ENCODE measurements around the gene SMIM5. TPM values are rescaled to one million over a fixed set of nuclear protein-coding genes. Genes with fewer than 3 reads are reported as not detected.

The SMIM5 gene
- polyA plus RNA-seq, 1 experiment = not detected

GRCh38 chr17:75642784-75643642 is 9.8 kb downstream of the SMIM5 start:
- no peak for DNase-seq (ENCODE audit: low read depth)
- ChIA-PET POLR2A (interaction anchor here (0.6 kb wide), 1 partner anchor 167 kb away, joined by 30 read pairs; no protein-coding TSS in a partner anchor), CTCF (interaction anchor here (0.6 to 7.7 kb wide), 4 partner anchors 10 to 106 kb away, joined by 3 to 96 read pairs (median 16); partner anchors contain the start of gene SMIM5)
- no peak overlapping the region for H3K4me3 ChIP-seq (ENCODE audit: low read depth, low read length)
- TF ChIP-seq CTCF (IDR thresholded peaks at IDR 0.05; ENCODE audit: insufficient read depth, low read depth, low read length) = no peak
- peaks cover 1% of the 10 kb centered on the region; the same call in 1 of the 2 replicates for H3K36me3 ChIP-seq (ENCODE audit: control insufficient read depth, insufficient read depth, low read length)
- H3K27me3 ChIP-seq (ENCODE audit: control insufficient read depth, insufficient read depth, low read length) = no peaks in the 10 kb centered on the region

GRCh38 chr17:75643643-75644017 is 10.4 kb downstream of the SMIM5 start:
- Histone ChIP-seq H3K36me3 (ENCODE audit: control insufficient read depth, insufficient read depth, low read length) (peaks cover 1% of the 10 kb centered on the region; the same call in 1 of the 2 replicates), H3K27me3 (ENCODE audit: control insufficient read depth, insufficient read depth, low read length) (no peaks in the 10 kb centered on the region), H3K4me3 (ENCODE audit: low read depth, low read length) (no peak overlapping the region)
- TF ChIP-seq CTCF (IDR thresholded peaks at IDR 0.05; ENCODE audit: insufficient read depth, low read depth, low read length) = no peak
- ChIA-PET POLR2A (no interaction called here), CTCF (interaction anchor here (0.6 to 7.7 kb wide), 5 partner anchors 10 to 105 kb away, joined by 3 to 96 read pairs (median 14); partner anchors contain the start of gene SMIM5)
- no peak for DNase-seq (ENCODE audit: low read depth)

- ChIA-PET CTCF (interaction anchor here (0.9 to 7.7 kb wide), 5 partner anchors 8 to 102 kb away, joined by 4 to 96 read pairs (median 10); partner anchors contain the start of gene SMIM5), POLR2A (no interaction called here)
- H3K27me3 ChIP-seq (ENCODE audit: control insufficient read depth, insufficient read depth, low read length) = no peaks in the 10 kb centered on the region
- H3K4me3 ChIP-seq (ENCODE audit: low read depth, low read length) = no peak overlapping the region
- TF ChIP-seq CTCF (IDR thresholded peaks at IDR 0.05; ENCODE audit: insufficient read depth, low read depth, low read length) = no peak
- H3K36me3 ChIP-seq (ENCODE audit: control insufficient read depth, insufficient read depth, low read length) = peaks cover 5% of the 10 kb centered on the region
- no peak for DNase-seq (ENCODE audit: low read depth)
Measured at GRCh38 chr17:75645501-75645888, 12.3 kb downstream of the SMIM5 start.

DNA sequence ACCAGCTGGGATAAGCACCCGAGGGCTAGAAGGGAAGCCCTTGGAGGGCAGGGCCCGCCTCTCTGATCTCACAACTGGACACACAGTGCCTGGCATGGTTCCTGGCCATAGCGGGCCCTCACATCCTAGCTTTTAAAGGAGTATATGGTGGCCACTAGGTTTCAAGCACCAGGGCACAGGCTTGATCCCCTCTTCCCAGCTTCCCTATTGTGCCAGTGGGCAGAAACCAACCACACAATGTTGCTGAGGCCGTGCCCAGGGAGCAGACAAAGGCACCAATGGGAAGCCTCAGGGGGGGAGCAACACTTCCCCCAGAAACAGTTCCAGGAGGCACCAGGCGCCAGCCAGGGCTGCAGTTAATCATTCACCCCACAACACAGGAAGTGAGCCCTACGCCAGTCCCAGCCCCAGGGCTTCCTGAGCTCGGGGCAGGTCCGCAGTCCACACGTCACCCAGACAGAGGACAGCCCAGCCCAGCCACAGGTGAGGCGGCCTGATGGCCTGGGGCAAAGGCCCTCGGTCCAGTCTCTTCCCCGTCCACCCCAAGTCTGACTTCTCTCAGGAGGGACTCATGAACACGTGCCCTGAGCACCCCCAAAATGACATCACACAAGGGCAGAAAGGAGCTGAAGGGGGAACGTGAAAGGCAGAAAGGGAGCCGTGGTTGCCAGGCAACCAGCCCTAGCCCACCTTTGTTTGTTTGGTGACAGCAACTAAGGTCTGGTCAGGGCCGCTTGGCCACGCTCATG is 12.8 kb downstream of the SMIM5 start:
- no peak overlapping the region for H3K4me3 ChIP-seq (ENCODE audit: low read depth, low read length)
- CTCF ChIA-PET = interaction anchor here (0.8 to 7.7 kb wide), 5 partner anchors 7 to 104 kb away, joined by 4 to 96 read pairs (median 10); partner anchors contain the start of gene SMIM5
- POLR2A ChIA-PET = no interaction called here
- peaks cover 9% of the 10 kb centered on the region for H3K36me3 ChIP-seq (ENCODE audit: control insufficient read depth, insufficient read depth, low read length)
- TF ChIP-seq CTCF (IDR thresholded peaks at IDR 0.05; ENCODE audit: insufficient read depth, low read depth, low read length) = no peak
- no peak for DNase-seq (ENCODE audit: low read depth)
- no peaks in the 10 kb centered on the region for H3K27me3 ChIP-seq (ENCODE audit: control insufficient read depth, insufficient read depth, low read length)

GRCh38 chr17:75646638-75646992 is 13.4 kb downstream of the SMIM5 start:
- H3K27me3 ChIP-seq (ENCODE audit: control insufficient read depth, insufficient read depth, low read length) = no peaks in the 10 kb centered on the region
- ChIA-PET POLR2A (no interaction called here), CTCF (interaction anchor here (0.8 to 7.7 kb wide), 2 partner anchors 13 to 103 kb away, joined by 4 to 96 read pairs; partner anchors contain the start of gene SMIM5)
- TF ChIP-seq CTCF (IDR thresholded peaks at IDR 0.05; ENCODE audit: insufficient read depth, low read depth, low read length) = no peak
- peaks cover 8% of the 10 kb centered on the region for H3K36me3 ChIP-seq (ENCODE audit: control insufficient read depth, insufficient read depth, low read length)
- DNase-seq (ENCODE audit: low read depth) = no peak
- no peak overlapping the region for H3K4me3 ChIP-seq (ENCODE audit: low read depth, low read length)
